Muscle layer of duodenum (tissue), 2 donors: ENCODE data around the gene CEP250.
"Not testable (repeated sequence)": the region's sequence is repeated elsewhere in the genome, so short reads cannot be mapped to it uniquely, and the experiment has no call there.

Source experiments
- H3K27ac ChIP-seq: one replicate; pipeline ENCODE4 v1.7.0; 2013; ENCODE audit warnings: mild to moderate bottlenecking, low read length
- H3K27me3 ChIP-seq: one replicate; pipeline ENCODE4 v1.7.0; 2013; ENCODE audit warnings: low read depth, mild to moderate bottlenecking, control low read depth, low read length
- H3K36me3 ChIP-seq, 2 donors: one replicate each; pipeline ENCODE4 v1.7.0; 2013; ENCODE audit warnings: low read length in 2 of 2, control low read depth in 1 of 2, mild to moderate bottlenecking in 1 of 2; ENCODE audit not compliant: insufficient read depth in 2 of 2, control insufficient read depth in 1 of 2
- H3K4me1 ChIP-seq, 2 donors: one replicate each; pipeline ENCODE4 v1.7.0; 2013; ENCODE audit warnings: low read length in 2 of 2, mild to moderate bottlenecking in 2 of 2, control low read depth in 1 of 2, moderate library complexity in 1 of 2; ENCODE audit not compliant: insufficient read depth in 2 of 2, control insufficient read depth in 1 of 2
- H3K4me3 ChIP-seq, 2 donors: one replicate each; pipeline ENCODE4 v1.7.0; 2013; ENCODE audit warnings: low read length in 2 of 2, low read depth in 1 of 2, mild to moderate bottlenecking in 1 of 2
- H3K9me3 ChIP-seq, 2 donors: one replicate each; pipeline ENCODE4 v1.7.0; 2013; ENCODE audit warnings: low read length in 2 of 2, control low read depth in 1 of 2, mild to moderate bottlenecking in 1 of 2; ENCODE audit not compliant: control insufficient read depth in 1 of 2
- donor health status: healthy.

CEP250 gene

DNA sequence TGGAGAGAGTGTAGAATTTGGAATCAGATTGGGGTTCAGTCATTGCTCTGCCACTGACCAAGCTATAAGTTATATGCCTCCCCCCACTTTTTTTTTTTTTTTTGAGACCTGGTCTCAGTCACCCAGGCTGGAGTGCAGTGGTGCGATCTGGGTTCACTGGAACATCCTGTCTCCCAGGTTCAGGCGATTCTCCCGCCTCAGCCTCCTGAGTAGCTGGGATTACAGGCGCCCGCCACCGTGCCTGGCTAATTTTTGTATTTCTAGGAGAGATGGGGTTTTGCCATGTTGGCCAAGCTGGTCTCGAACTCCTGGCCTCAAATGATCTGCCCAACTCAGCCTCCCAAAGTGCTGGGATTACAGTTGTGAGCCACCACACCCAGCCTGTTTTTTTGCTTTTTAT, 1.3 kb downstream of the CEP250 start:
- peaks cover 0 to 16% of the 10 kb centered on the region in 2 donors for H3K36me3 ChIP-seq
- H3K9me3 ChIP-seq, H3K27ac ChIP-seq, H3K27me3 ChIP-seq, H3K4me3 ChIP-seq: not testable (repeated sequence)
- H3K4me1 ChIP-seq, result peaks cover 0 to 22% of the 10 kb centered on the region in 2 donors

DNA sequence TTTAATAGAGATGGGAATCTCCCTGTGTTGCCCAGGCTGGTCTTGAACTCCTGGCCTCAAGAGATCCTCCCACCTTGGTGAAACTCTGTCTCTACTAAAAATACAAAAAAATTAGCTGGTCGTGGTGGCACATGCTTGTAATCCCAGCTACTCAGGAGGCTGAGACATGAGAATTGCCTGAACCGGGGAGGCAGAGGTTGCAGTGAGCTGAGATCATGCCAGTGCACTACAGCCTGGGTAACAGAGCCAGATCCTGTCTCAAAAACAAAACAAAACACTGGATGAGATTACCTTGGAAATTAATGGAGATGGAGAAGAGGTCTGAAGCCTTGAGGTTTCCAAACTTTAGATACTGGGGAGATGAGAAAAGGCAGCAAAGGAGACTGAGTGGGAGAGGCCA, 2.1 kb downstream of the CEP250 start:
- peaks cover 8 to 24% of the 10 kb centered on the region in 2 donors for H3K36me3 ChIP-seq
- H3K4me3 ChIP-seq, result not testable (repeated sequence)

DNA sequence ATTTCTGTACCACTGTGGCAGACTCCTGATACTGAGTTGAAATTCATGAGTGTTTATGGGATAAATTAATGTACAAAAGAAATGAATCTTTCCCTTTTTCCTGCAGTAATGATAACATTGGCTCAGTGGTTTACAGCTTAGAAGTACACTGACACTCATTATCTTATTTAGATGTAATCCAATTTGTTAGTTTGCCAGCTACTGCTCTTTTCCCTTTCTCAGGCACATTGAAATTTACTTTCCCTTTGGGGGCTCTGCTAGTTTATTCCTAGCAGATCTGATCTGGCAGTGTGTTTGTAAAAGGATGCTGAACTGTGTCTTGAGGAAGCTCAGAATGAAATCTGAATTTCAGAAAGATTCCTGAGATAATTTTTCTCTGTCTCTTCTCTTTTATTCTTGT, 3.0 kb downstream of the CEP250 start:
- Histone ChIP-seq H3K4me1 (peaks cover 0 to 22% of the 10 kb centered on the region in 2 donors), H3K27me3 (no peaks in the 10 kb centered on the region), H3K4me3 (no peak overlapping the region), H3K9me3 (no peaks in the 10 kb centered on the region), H3K36me3 (peaks cover 8 to 26% of the 10 kb centered on the region in 2 donors), H3K27ac (no peak overlapping the region)

More for the DNA sequence above, 2.1 kb downstream of the CEP250 start:
- peaks cover 0 to 22% of the 10 kb centered on the region in 2 donors for H3K4me1 ChIP-seq
- not testable (repeated sequence) for H3K27me3 ChIP-seq, H3K27ac ChIP-seq, H3K9me3 ChIP-seq

- peaks cover 17 to 38% of the 10 kb centered on the region in 2 donors for H3K36me3 ChIP-seq
- H3K4me3 ChIP-seq, result no peak overlapping the region
- H3K27ac ChIP-seq, result no peak overlapping the region
- peaks cover 0 to 7% of the 10 kb centered on the region in 2 donors for H3K4me1 ChIP-seq
- no peaks in the 10 kb centered on the region for H3K27me3 ChIP-seq
- no peaks in the 10 kb centered on the region for H3K9me3 ChIP-seq
Observed at GRCh38 chr20:35461620-35462019, 6.2 kb downstream of the CEP250 start.

DNA sequence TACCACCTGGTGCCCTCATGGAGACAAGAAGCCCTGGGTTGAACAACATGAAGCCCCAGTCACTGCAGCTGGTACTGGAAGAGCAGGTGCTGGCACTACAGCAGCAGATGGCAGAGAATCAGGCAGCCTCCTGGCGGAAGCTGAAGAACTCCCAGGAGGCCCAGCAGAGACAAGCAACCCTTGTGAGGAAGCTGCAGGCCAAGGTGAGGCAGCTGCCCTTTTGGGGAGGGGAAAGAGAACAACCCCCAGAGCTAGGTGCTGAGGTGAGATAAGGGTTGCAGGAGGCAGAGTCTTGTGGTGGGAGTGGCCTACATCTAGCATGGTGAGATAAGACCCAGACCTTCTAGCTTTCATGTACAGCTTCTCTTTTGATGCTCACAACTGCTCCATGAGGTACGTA, 7.0 kb downstream of the CEP250 start:
- H3K27me3 ChIP-seq, result no peaks in the 10 kb centered on the region
- peaks cover 17 to 41% of the 10 kb centered on the region in 2 donors for H3K36me3 ChIP-seq
- H3K4me3 ChIP-seq, result no peak overlapping the region
- H3K9me3 ChIP-seq, result no peaks in the 10 kb centered on the region
- H3K27ac ChIP-seq, result no peak overlapping the region
- peaks cover 0 to 5% of the 10 kb centered on the region in 2 donors for H3K4me1 ChIP-seq

- no peaks in the 10 kb centered on the region for H3K27me3 ChIP-seq
- peaks cover 0 to 6% of the 10 kb centered on the region in 2 donors for H3K4me1 ChIP-seq
- H3K4me3 ChIP-seq, result no peak overlapping the region
- peaks cover 17 to 41% of the 10 kb centered on the region in 2 donors for H3K36me3 ChIP-seq
- no peak overlapping the region for H3K27ac ChIP-seq
- H3K9me3 ChIP-seq, result no peaks in the 10 kb centered on the region
Observed at GRCh38 chr20:35463455-35464300, 8.3 kb downstream of the CEP250 start.

- Histone ChIP-seq H3K9me3 (no peaks in the 10 kb centered on the region), H3K4me1 (peaks cover 0 to 6% of the 10 kb centered on the region in 2 donors), H3K36me3 (peaks cover 17 to 40% of the 10 kb centered on the region in 2 donors), H3K27me3 (no peaks in the 10 kb centered on the region), H3K4me3 (no peak overlapping the region), H3K27ac (no peak overlapping the region)
Observed at GRCh38 chr20:35465976-35466375, 10.6 kb downstream of the CEP250 start.

DNA sequence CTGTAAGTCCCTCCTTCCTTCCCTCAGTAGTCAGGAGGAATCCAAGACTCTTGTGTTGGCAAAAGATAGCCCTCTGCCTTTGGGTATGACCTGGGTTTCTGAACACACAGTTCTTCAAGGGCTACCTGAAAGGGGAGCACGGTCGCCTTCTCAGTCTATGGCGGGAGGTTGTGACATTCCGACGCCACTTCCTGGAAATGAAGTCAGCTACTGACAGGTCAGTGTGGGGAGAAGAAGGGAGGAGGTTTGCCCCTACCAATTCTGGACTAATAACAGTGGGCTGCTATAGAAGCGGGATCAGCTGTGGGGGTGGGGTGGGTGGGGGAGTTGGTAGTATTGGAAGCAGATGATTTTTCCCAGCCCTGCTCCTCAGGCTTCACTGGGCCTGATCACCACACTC, 11.5 kb downstream of the CEP250 start:
- H3K27ac ChIP-seq, result no peak overlapping the region
- H3K4me1 ChIP-seq, result peaks cover 0 to 6% of the 10 kb centered on the region in 2 donors
- H3K27me3 ChIP-seq, result no peaks in the 10 kb centered on the region
- H3K9me3 ChIP-seq, result no peaks in the 10 kb centered on the region
- peaks cover 19 to 34% of the 10 kb centered on the region in 2 donors for H3K36me3 ChIP-seq
- H3K4me3 ChIP-seq, result no peak overlapping the region

DNA sequence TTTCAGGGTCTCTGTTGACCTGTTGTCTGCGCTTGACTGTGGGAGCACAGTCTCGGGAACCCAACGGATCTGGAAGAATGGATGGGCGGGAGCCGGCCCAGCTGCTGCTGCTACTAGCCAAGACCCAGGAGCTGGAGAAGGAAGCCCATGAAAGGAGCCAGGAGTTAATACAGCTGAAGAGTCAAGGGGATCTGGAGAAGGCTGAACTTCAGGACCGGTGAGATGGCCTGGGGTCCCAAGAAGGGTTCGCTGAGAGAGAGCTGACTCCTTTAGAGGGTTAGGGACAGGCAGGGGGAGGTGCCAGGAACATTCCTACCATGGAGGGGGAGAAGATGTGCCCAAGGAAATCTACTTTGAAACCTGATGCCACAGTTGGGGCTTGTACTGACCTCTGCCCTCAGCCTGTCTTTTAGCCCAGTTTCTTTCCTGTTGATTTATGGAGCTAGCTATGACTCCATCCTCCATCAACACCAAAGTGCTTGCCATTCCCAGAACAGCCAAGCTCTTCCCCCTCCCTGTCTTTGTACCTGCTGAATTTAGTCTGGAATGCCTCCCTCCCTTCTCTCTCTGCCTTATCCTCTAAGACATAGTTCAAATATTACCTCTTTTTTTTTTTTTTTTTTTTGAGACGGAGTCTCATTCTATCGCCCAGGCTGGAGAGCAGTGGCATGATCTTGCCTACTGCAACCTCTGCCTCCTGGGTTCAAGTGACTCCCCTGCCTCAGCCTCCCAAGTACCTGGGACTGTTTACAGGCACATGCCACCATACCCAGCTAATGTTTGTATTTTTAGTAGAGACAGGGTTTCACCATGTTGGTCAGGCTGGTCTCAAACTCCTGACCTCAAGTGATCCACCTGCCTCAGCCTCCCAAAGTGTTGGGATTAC, 12.2 kb downstream of the CEP250 start:
- no peak overlapping the region for H3K4me3 ChIP-seq
- no peak overlapping the region for H3K27ac ChIP-seq
- no peaks in the 10 kb centered on the region for H3K9me3 ChIP-seq
- no peaks in the 10 kb centered on the region for H3K27me3 ChIP-seq
- H3K36me3 ChIP-seq, result peaks cover 19 to 34% of the 10 kb centered on the region in 2 donors
- H3K4me1 ChIP-seq, result peaks cover 0 to 6% of the 10 kb centered on the region in 2 donors

- peaks cover 0 to 6% of the 10 kb centered on the region in 2 donors for H3K4me1 ChIP-seq
- H3K9me3 ChIP-seq, result no peaks in the 10 kb centered on the region
- no peak overlapping the region for H3K27ac ChIP-seq
- H3K27me3 ChIP-seq, result no peaks in the 10 kb centered on the region
- peaks cover 30 to 46% of the 10 kb centered on the region in 2 donors for H3K36me3 ChIP-seq
- no peak overlapping the region for H3K4me3 ChIP-seq
Observed at GRCh38 chr20:35468671-35469334, 13.4 kb downstream of the CEP250 start.

GRCh38 chr20:35472209-35472608, 16.8 kb downstream of the CEP250 start:
- H3K4me3 ChIP-seq, result no peak overlapping the region
- no peaks in the 10 kb centered on the region for H3K27me3 ChIP-seq
- H3K27ac ChIP-seq, result no peak overlapping the region
- peaks cover 0 to 5% of the 10 kb centered on the region in 2 donors for H3K4me1 ChIP-seq
- H3K9me3 ChIP-seq, result no peaks in the 10 kb centered on the region
- H3K36me3 ChIP-seq, result peaks cover 46 to 62% of the 10 kb centered on the region in 2 donors
